ENCODE data around the gene NRXN3. TPM values are rescaled to one million over a fixed set of nuclear protein-coding genes. Genes with fewer than 3 reads are reported as not detected.

NRXN3 gene
- total and polyA plus RNA-seq, 8 donors, result 0.53 to 2.5 (median 1.5) TPM

GRCh38 chr14:78450669-78451318 is 280.6 kb downstream of the NRXN3 start:
- H3K9me3 ChIP-seq, result no peaks in the 10 kb centered on the region
- H3K36me3 ChIP-seq, result no peaks in the 10 kb centered on the region
- no peaks in the 10 kb centered on the region for H3K27me3 ChIP-seq
- no peaks in the 10 kb centered on the region for H3K4me1 ChIP-seq
- 69 to 75% methylated on average over 6 of the region's 6 CpGs for WGBS, 2 donors
- FAIRE-seq, result no peak
- TF ChIP-seq CTCF (IDR thresholded peaks at IDR 0.05), result no peak
- no peak overlapping the region for H3K27ac ChIP-seq
- DNase-seq, result no peak
- intact Hi-C loops (cut with DNase I), result loop anchor here in 2 of 3 donors (10.0 kb wide), 1 partner anchor 114 kb away; no protein-coding TSS in a partner anchor
- no peak for ATAC-seq
- H3K4me3 ChIP-seq, result no peak overlapping the region

- Histone ChIP-seq H3K36me3 (no peaks in the 10 kb centered on the region), H3K4me3 (no peak overlapping the region), H3K27ac (no peak overlapping the region), H3K9me3 (no peaks in the 10 kb centered on the region), H3K4me1 (no peaks in the 10 kb centered on the region), H3K27me3 (no peaks in the 10 kb centered on the region)
- FAIRE-seq (no peak), ATAC-seq (no peak), DNase-seq (no peak)
- no peak for TF ChIP-seq CTCF (IDR thresholded peaks at IDR 0.05)
- WGBS, 2 donors, result 44 to 50% methylated on average over 2 of the region's 2 CpGs
- intact Hi-C loops (cut with DNase I), result loop anchor here in 2 of 3 donors (10.0 kb wide), 1 partner anchor 113 kb away; no protein-coding TSS in a partner anchor
These were observed 281.1 kb downstream of the NRXN3 start for GRCh38 chr14:78451319-78451695.

- no peaks in the 10 kb centered on the region for H3K36me3 ChIP-seq
- H3K27me3 ChIP-seq, result peaks cover 0 to 3% (median 0%) of the 10 kb centered on the region in 4 donors
- WGBS, 2 donors, result 48 to 56% methylated on average over 6 of the region's 6 CpGs
- FAIRE-seq, result no peak
- TF ChIP-seq CTCF (IDR thresholded peaks at IDR 0.05), result no peak
- H3K9me3 ChIP-seq, result no peaks in the 10 kb centered on the region
- intact Hi-C loops (cut with DNase I), result loop anchor here in 2 of 3 donors (10.0 kb wide), 1 partner anchor 109 kb away; no protein-coding TSS in a partner anchor
- no peak overlapping the region for H3K4me3 ChIP-seq
- no peak for DNase-seq
- H3K27ac ChIP-seq, result no peak overlapping the region
- no peaks in the 10 kb centered on the region for H3K4me1 ChIP-seq
- ATAC-seq, result no peak
These were observed 285.8 kb downstream of the NRXN3 start for GRCh38 chr14:78455896-78456435.

- ATAC-seq (no peak), DNase-seq (no peak), FAIRE-seq (no peak)
- Histone ChIP-seq H3K27me3 (no peaks in the 10 kb centered on the region), H3K27ac (no peak overlapping the region), H3K9me3 (no peaks in the 10 kb centered on the region), H3K36me3 (no peaks in the 10 kb centered on the region), H3K4me1 (no peaks in the 10 kb centered on the region), H3K4me3 (no peak overlapping the region)
- intact Hi-C loops (cut with DNase I), result no loop called here
- no peak for TF ChIP-seq CTCF (IDR thresholded peaks at IDR 0.05)
These were observed 299.8 kb downstream of the NRXN3 start for GRCh38 chr14:78469947-78470346.

DNA sequence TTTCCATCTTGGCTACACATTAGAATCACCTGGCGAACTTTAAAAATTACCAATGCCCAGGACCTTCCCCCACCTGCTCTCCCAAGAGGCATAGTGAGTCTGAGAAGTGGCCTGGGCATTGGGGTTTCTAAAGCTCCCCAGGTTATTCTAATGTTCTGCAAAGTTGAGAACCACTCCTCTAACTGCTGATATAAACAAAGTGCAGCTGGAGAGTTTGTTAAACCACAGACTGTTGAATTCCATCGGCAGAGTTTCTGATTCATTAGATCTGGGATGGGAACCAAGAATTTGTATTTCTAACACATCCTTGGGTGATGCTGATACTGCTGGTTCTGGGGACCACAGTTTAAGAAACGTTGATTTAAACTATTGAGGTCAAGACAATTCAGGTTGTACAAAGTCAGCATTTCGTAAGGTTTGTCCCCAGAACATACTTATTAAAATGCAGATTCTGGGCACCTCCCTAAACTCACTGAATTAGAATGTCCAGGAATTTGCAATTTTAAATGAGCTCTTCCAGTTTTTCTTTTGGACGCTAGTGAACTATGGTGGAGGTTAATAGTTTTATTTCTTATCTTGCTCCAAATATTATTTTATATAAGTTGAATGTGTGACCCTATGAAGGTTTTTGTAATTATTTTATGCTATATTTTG is 309.1 kb downstream of the NRXN3 start:
- ATAC-seq, result no peak
- H3K27me3 ChIP-seq, result peaks cover 0 to 3% (median 0%) of the 10 kb centered on the region in 4 donors
- FAIRE-seq, result no peak
- intact Hi-C loops (cut with DNase I), result no loop called here
- WGBS, 2 donors, result 48 to 58% methylated on average over 5 of the region's 5 CpGs
- no peaks in the 10 kb centered on the region for H3K9me3 ChIP-seq
- no peak for TF ChIP-seq CTCF (IDR thresholded peaks at IDR 0.05)
- H3K27ac ChIP-seq, result no peak overlapping the region
- H3K4me1 ChIP-seq, result no peaks in the 10 kb centered on the region
- H3K4me3 ChIP-seq, result no peak overlapping the region
- H3K36me3 ChIP-seq, result no peaks in the 10 kb centered on the region
- no peak for DNase-seq

Data from pancreas (tissue), 10 donors.